Measurements from ENCODE around the gene CENPC.
A peak's percentile ranks its signal among the peaks of the same experiment; 100 is the strongest.

Gene CENPC, protein sequence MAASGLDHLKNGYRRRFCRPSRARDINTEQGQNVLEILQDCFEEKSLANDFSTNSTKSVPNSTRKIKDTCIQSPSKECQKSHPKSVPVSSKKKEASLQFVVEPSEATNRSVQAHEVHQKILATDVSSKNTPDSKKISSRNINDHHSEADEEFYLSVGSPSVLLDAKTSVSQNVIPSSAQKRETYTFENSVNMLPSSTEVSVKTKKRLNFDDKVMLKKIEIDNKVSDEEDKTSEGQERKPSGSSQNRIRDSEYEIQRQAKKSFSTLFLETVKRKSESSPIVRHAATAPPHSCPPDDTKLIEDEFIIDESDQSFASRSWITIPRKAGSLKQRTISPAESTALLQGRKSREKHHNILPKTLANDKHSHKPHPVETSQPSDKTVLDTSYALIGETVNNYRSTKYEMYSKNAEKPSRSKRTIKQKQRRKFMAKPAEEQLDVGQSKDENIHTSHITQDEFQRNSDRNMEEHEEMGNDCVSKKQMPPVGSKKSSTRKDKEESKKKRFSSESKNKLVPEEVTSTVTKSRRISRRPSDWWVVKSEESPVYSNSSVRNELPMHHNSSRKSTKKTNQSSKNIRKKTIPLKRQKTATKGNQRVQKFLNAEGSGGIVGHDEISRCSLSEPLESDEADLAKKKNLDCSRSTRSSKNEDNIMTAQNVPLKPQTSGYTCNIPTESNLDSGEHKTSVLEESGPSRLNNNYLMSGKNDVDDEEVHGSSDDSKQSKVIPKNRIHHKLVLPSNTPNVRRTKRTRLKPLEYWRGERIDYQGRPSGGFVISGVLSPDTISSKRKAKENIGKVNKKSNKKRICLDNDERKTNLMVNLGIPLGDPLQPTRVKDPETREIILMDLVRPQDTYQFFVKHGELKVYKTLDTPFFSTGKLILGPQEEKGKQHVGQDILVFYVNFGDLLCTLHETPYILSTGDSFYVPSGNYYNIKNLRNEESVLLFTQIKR

DNA sequence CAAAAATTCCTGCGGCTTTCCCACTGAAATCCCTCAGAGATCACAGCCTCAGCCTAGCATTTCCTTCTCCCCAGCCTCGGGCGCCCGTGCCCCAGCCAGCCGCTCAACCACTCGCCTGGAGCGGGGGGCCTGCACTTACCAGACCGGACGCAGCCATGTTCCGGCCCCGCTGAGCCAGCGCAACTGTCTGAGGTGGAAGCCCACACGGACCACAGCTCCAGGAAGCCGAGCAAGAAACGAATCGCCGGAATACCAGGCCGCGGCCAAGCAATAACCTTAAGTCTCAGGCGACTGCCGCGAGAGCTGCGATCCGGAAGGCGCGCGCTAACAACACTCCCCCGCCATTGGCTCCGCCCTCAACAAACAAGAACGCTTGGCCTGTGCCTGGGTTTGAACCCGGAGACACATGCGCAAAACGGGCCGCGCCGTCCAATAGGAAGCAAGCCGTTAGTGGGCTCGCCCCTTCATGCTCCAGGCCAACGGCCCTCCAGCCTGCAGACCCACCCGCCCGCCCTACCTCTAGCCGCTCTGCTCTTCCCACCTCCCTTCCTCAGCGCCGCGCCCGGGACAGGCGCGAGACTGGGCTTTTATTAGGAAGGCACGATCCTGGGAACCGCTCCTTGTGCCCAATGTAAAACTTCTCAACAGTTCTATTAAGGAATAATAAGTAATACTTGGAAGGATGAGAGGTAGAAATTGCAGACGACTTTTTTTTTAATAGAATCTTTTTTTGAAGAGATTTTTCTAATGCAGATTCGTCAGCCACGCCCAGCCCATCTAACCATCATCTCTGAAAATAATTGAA, at the start of gene CENPC:
TSS of gene CENPC (minus strand) at position 305 of the 805 bp plus-strand sequence. CDS start at position 157, 148 bp downstream.
- peak; percentile 87 to 89 for DNase-seq (ENCODE audit: low read depth in 2 of 2)

GRCh38 chr4:67593741-67594175, 48.5 kb upstream of the CENPC start:
- DNase-seq (ENCODE audit: low read depth in 2 of 2): no peak

GRCh38 chr4:67587156-67587555, 41.9 kb upstream of the CENPC start:
- DNase-seq (ENCODE audit: low read depth in 2 of 2): no peak

DNA sequence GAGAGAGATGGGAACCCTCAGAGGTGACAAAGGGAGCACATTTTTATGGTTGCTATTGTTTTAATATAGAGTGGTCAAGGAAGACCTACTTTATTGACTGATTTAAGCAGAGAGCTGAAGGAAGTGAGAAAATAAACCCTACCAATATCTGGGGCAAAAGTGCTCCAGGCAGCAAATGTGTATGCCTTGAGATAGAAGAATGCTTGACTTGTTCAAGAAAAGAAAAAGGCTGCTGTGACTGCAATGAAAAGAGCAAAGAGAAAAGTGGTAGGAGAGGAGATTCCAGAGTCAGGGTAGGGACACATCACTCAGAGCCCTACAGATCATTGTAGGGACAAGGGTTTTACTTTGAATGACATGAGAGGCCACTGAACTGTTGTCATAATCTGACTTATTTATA, 39.2 kb upstream of the CENPC start:
- DNase-seq (ENCODE audit: low read depth in 2 of 2): no peak

- no peak for DNase-seq (ENCODE audit: low read depth in 2 of 2)
Observed at GRCh38 chr4:67581913-67582312, 36.6 kb upstream of the CENPC start.

GRCh38 chr4:67581208-67581857, 36.0 kb upstream of the CENPC start:
- no peak for DNase-seq (ENCODE audit: low read depth in 2 of 2)

DNA sequence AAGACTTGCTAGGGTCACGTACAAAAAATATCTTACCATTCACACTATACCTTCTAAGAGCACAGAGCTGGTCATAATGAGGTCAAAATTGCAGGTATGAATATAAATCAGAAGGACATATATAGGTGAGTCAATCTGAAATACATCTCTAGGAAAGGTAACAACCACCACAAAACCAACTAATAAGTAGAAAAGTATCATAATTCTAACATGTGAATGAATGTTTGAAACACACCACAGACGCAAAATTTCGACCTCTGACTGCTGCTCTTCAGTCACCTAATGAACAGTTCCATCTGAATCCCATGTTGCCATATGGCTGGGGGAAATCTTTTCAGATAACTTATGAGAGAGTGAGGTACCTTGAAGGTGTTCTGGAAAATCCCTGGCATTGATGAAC, 35.3 kb upstream of the CENPC start:
- DNase-seq (ENCODE audit: low read depth in 2 of 2): no peak

- no peak for DNase-seq (ENCODE audit: low read depth in 2 of 2)
Observed at GRCh38 chr4:67576538-67576937, 31.2 kb upstream of the CENPC start.

GRCh38 chr4:67576059-67576466, 30.8 kb upstream of the CENPC start:
- DNase-seq (ENCODE audit: low read depth in 2 of 2): no peak

- DNase-seq (ENCODE audit: low read depth in 2 of 2): no peak
Observed at GRCh38 chr4:67575232-67576058, 30.1 kb upstream of the CENPC start.

DNA sequence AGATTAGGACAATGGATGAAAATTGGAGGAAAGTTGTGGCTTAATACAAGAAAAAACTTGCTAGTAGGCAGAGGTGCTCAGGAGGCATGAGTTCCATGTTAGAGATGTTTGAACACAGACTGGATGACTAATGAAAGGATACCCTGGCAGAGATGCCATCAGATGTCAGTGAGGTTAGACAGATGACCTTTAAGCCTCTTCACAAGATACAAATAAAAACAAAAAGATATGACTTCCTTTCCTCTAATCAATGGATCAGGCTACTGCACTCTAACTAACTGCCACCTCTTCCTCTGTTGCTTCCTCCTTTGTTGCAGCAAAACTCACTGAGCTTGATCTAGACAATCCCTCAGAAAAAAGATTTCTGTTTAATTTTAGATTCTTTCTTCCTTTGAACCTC, 27.9 kb upstream of the CENPC start:
- no peak for DNase-seq (ENCODE audit: low read depth in 2 of 2)

GRCh38 chr4:67571975-67572374, 26.7 kb upstream of the CENPC start:
- no peak for DNase-seq (ENCODE audit: low read depth in 2 of 2)

- DNase-seq (ENCODE audit: low read depth in 2 of 2): no peak
Observed at GRCh38 chr4:67570537-67570936, 25.2 kb upstream of the CENPC start.

DNA sequence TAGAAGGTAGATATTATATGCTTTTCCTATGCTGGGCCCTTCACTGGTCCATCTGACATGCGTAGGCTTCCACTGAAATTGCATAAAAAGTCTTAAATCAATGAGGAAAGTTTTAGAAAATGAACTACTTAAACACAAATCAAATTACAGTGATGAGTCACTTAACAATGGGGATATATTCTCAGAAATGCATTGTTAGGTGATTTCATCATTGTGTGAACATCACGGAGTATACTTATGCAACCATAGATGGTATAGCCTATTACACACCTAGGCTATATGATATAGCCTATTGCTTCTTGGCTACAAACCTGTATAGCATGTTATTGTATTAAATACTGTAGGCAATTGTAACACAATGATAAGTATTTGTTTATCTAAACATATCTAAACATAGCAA, 23.5 kb upstream of the CENPC start:
- no peak for DNase-seq (ENCODE audit: low read depth in 2 of 2)

- DNase-seq (ENCODE audit: low read depth in 2 of 2): no peak
Observed at GRCh38 chr4:67566335-67566734, 21.0 kb upstream of the CENPC start.

GRCh38 chr4:67565284-67565683, 20.0 kb upstream of the CENPC start:
- no peak for DNase-seq (ENCODE audit: low read depth in 2 of 2)

- no peak for DNase-seq (ENCODE audit: low read depth in 2 of 2)
Observed at GRCh38 chr4:67558493-67558892, 13.2 kb upstream of the CENPC start, which contains the start of gene STAP1. Gene STAP1 (plus strand): TSS chr4:67558727. CDS start chr4:67558810, 83 bp downstream.

GRCh38 chr4:67556436-67556835, 11.1 kb upstream of the CENPC start:
- no peak for DNase-seq (ENCODE audit: low read depth in 2 of 2)

DNA sequence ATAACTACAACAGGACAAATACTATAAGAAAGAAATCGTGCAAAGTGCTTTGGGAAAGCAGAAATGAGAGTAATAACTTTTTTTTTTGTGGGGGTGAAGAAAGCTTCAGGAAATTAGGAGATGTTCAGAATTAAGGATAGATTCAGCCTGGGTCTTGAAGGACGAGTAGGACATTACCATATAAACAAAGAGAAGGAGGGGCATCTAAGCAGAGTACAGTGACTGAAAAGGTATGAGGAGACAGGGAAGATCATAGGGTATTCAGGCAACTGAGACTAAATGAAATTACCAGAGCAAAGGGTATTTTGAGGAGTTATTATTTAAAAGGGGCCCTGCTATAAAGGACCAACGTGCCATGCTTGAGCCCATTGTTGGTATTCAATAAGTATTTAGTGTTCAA, 10.1 kb upstream of the CENPC start:
- no peak for DNase-seq (ENCODE audit: low read depth in 2 of 2)

DNA sequence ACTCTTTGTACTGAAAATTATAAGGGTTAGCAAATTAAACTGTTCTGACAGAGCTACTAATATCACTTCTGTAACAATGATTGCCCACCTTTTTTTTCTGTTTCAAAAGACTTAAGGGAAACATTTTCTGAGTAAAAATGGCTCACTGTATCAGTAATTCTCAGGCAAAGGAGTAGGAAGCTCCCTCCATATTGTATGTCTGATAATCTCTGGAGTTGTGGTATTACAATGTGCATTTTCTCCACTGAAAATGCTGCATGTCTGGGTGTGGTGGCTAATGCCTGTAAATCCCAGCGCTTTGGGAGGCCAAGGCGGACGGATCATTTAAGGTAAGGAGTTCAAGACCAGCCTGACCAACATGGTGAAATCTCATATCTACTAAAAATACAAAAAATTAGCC, 8.8 kb upstream of the CENPC start:
- no peak for DNase-seq (ENCODE audit: low read depth in 2 of 2)

All from activated CD4-positive, alpha-beta T cell treated with anti-CD3 and anti-CD28 coated beads for 24 hours (primary cell).